AG08396 (cell line): ENCODE measurements around the gene CEP72.

Experiments used
- DNase-seq: peaks from one replicate; pipeline ENCODE4 v3.0.0; 2012; ENCODE audit warnings: low spot score, mixed read lengths

Gene CEP72

GRCh38 chr5:638501-639252 lies 26.5 kb downstream of the CEP72 start:
- DNase-seq = no peak

- DNase-seq = no peak
Observed at GRCh38 chr5:639253-639530, 27.1 kb downstream of the CEP72 start.

GRCh38 chr5:639584-640213 lies 27.6 kb downstream of the CEP72 start:
- DNase-seq = no peak

GRCh38 chr5:640461-641330 lies 28.6 kb downstream of the CEP72 start:
- DNase-seq = no peak

GRCh38 chr5:641331-641765 lies 29.2 kb downstream of the CEP72 start:
- DNase-seq = no peak

GRCh38 chr5:642481-642880 lies 30.3 kb downstream of the CEP72 start:
- no peak for DNase-seq

GRCh38 chr5:643351-643801 lies 31.2 kb downstream of the CEP72 start:
- no peak for DNase-seq

- DNase-seq = no peak
Observed at GRCh38 chr5:643811-644271, 31.7 kb downstream of the CEP72 start.

GRCh38 chr5:644509-644908 lies 32.4 kb downstream of the CEP72 start:
- no peak for DNase-seq

- DNase-seq = no peak
Observed at GRCh38 chr5:644971-645370, 32.8 kb downstream of the CEP72 start.

- DNase-seq = no peak
Observed at GRCh38 chr5:645421-645820, 33.3 kb downstream of the CEP72 start.

GRCh38 chr5:646396-647201 lies 34.5 kb downstream of the CEP72 start:
- no peak for DNase-seq

GRCh38 chr5:647311-647710 lies 35.2 kb downstream of the CEP72 start:
- no peak for DNase-seq

- no peak for DNase-seq
Observed at GRCh38 chr5:647727-648126, 35.6 kb downstream of the CEP72 start.

GRCh38 chr5:651296-652022 lies 39.3 kb downstream of the CEP72 start:
- DNase-seq = no peak

- DNase-seq = no peak
Observed at GRCh38 chr5:652023-652515, 39.9 kb downstream of the CEP72 start.

GRCh38 chr5:652773-653350 lies 40.7 kb downstream of the CEP72 start:
- DNase-seq = no peak

- no peak for DNase-seq
Observed at GRCh38 chr5:654071-654778, 42.1 kb downstream of the CEP72 start.

GRCh38 chr5:655406-655805 lies 43.3 kb downstream of the CEP72 start:
- no peak for DNase-seq

GRCh38 chr5:657570-657969 lies 45.4 kb downstream of the CEP72 start:
- DNase-seq = peak; percentile 70
